ENCODE data around the gene MDN1.

MDN1 gene

DNA sequence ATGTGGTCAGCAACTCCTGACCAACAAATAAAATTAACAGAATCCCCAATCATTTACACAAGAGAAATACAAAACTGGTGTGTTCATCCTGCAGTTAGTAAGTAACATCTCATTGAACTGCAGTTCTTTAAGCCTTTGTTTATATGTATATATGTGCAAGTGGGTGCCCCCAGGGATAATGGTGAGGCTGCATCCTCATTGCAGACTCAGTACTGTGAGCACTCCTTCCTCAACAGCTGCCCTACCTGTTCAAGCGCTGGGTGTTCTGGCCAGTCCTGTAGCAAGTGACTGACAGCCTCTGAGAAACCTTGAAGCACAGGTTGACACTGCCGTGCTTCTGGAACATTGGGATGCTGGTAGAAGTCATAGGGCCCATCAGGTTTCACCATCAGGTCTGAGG is 131.3 kb downstream of the MDN1 start:
- no peak for DNase-seq

GRCh38 chr6:89685311-89685710 is 134.3 kb downstream of the MDN1 start:
- no peak for DNase-seq

GRCh38 chr6:89682991-89683390 is 136.6 kb downstream of the MDN1 start:
- DNase-seq: no peak

GRCh38 chr6:89681983-89682564 is 137.5 kb downstream of the MDN1 start:
- DNase-seq: no peak

DNA sequence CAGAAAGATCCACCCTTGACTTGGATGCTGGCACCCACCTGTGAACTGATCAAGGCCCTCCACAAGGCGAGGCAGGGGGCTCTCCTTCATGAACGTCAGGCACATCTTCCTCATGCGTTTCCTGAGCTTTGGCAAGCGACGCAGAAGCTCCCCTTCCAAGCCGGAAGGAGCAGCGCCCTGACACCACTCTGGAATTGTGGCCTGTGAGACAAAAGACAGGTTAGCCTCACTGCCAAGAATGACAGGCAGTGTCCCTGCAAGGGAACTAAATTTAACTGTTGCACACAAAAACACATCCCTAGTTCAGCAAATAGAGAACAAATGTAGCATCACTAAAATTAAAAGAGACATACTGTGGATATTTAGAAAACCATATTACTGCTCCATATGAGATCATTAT is 139.0 kb downstream of the MDN1 start:
- no peak for DNase-seq

DNA sequence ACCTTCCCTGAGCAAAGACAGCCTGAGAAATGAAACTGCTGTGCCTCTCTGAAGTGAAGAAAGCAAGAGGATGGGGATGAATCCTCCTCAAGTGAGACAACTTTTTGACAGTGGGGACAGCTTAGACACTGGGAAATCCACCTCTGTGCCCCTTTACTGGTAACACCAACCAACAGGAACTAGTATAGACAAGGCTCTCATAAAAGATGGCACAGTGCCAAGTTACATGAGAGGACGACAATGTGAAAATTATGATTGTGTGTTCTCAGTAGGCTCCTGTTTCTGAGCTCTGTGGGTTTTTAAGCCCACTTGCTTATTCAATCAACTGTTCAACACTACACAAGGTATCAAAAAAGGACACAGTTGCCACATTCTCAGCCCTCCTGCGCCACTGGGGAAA is 139.4 kb downstream of the MDN1 start:
- DNase-seq: no peak

- DNase-seq: no peak
These were observed 140.1 kb downstream of the MDN1 start for GRCh38 chr6:89679215-89680120.

- DNase-seq: no peak
These were observed 141.1 kb downstream of the MDN1 start for GRCh38 chr6:89678531-89678930.

- DNase-seq: no peak
These were observed 143.4 kb downstream of the MDN1 start for GRCh38 chr6:89675949-89676748.

DNA sequence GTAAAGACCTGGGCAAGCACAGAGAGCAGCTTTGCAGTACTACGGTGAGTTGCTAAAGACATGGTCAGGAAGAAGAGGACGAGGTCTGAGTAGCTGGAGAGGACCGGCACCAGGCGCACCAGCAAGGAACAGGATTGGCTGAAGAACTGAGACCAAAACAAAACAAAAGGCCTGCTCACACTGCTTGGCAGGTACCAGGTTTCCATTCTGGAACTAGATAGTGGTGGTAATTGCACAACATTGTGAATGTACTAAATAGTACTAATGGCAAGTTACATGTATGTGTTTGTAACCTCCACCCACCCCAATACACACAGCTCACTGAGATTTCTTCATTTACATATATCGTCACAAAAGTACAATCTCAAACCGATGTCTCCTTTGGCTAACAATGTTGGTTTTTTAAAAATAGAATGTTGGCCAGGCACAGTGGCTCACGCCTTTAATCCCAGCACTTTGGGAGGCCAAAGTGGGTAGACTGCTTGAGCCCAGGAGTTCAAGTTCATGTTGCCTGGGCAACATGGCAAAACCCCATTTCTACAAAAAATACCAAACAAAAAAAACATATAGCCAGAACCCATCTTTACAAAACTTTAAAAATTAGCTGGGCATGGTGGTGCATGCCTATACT is 148.5 kb downstream of the MDN1 start:
- DNase-seq: no peak

- DNase-seq: no peak
These were observed 150.6 kb downstream of the MDN1 start for GRCh38 chr6:89669002-89669401.

DNA sequence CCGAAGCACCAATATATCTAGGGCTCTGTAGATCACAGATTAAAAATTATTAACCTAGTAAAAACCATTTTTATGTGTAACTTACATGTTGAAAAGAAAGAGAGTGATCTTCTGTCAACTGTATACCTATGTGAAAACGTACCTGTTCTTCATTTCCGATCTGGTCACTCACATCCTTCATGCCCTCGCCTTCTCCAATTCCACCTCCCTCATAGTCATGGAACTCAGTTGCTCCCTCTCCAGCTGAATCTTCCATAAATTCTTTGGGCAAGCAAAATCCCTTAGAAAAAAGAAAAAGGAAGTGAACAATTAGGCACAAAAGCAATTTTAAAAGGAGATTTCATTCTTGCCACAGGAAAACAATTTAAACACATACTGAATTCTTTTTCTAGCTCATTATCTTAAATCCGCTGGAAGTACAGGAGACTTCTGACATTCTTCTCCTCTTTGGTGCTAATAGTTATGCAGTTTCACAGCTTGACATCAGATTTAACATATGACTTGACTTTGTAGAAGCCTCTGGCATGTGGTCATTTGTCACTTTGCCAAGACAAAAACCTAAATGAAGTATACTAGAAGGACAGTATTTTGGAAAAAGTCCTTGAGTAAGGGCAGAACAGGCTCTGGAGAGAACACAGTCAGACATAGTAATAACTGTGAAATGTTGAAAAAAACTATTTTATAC is 151.6 kb downstream of the MDN1 start:
- no peak for DNase-seq

- DNase-seq: no peak
These were observed 156.9 kb downstream of the MDN1 start for GRCh38 chr6:89662659-89663223.

- DNase-seq: no peak
These were observed 158.0 kb downstream of the MDN1 start for GRCh38 chr6:89661559-89661958.

DNA sequence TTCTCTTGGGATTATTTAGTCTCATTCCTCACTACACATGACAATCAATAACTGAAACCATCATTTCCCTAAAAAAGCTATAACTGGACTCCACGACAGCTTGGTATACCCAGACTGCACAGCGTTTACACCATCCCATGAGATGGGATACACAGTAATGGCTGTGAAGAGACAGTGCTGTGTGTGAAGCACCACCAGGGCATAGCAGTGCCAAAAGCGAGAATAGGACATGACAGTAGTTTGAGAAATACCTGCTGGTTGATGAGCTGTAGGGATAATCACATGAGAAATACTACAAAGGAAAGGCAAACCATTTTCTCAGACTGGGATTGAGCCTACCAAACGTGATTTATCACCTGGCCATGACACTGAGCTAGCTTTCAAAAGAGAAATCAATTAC is 158.6 kb downstream of the MDN1 start:
- no peak for DNase-seq

DNA sequence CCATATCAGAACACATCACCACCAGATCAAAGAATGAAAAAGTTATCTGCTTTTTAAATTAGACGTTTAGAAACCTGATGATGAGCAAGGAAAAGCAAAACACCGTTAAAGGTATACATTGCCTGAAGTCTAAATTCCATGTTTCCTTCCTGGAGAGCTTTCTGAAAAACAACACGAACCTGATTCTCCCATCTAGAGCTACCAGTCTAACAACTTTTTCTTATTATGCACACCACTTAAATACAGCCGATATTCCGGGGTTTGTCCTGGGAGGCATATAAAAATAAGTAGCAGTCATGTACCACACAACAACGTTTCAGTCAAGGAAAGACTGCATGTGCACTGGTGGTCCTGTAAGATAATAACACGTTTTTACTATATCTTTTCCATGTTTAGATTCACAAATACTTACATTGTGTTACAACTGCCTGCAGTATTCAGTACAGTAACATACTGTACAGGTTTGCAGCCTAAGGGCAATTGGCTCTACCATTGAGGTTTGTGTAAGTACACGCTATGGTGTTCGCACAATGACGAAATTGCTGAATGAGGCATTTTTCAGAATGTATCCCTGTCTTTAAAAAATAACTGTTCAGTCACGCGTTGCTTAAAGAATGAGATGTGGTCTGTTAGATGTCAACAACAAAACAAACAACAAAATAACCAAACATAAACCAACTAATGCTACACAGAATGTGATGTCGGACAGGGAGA is 162.0 kb downstream of the MDN1 start:
- DNase-seq: no peak

GRCh38 chr6:89655122-89655521 is 164.5 kb downstream of the MDN1 start:
- DNase-seq: no peak

DNA sequence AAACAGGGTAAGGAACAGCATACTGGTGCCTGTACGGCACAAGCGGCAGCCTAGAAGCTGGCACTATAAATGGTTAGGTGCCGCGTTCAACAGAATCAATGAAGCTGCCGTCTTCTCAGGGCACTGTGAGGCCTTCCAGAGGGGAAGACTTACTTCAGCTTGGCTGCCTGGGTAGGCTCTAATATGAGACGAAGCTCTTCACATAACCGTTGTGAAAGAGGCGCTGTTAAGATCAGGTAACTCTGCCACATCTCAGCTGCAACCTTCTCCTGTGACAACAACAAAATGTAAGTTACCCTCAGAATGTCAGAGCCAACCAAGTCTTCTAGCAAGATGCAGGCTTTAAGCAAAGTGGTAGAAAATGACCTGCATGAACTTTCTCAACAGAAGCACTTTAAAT is 169.0 kb downstream of the MDN1 start:
- DNase-seq: no peak

GRCh38 chr6:89649682-89650081 is 169.9 kb downstream of the MDN1 start:
- DNase-seq: no peak

DNA sequence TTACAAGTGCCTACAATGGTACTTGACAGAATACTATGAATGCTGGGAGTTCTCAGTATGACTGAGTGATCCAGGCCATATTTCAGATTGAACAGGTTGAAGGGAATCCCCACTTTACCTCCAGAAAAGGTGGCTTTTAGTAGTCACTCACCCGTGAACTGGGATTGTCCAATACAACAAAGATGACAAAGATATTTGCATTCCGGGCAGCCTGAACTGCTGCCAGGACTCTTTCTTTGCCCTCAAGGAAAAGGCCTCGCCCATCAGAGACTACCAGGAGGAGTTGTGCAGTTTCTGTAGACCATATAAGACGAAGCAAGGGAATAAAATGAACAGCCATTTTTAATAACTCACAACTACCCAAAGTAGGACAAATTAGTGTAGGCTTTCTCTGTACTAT is 174.7 kb downstream of the MDN1 start:
- DNase-seq: no peak

GRCh38 chr6:89643406-89643805 is 176.2 kb downstream of the MDN1 start:
- DNase-seq: no peak

DNA sequence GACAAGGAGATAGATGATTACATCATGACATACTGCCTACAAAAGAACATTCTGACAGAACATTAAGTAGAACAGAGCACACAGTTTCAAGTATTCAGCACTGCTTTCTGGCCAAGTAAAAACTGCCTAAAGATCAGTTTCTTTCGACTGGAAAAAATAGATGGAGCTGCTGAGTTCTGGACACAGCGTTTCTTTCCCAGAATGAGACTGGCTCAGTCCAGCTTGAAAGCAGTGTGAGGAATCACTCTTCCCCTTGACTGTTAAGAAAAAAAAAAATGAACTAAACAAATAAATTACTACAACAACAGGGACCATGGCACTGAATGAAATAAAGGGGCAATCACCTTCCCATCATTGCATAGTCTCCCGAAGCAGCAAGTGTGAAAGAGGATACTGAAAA is 176.6 kb downstream of the MDN1 start:
- no peak for DNase-seq
